ENCODE results near the gene RAD51B.

DNA sequence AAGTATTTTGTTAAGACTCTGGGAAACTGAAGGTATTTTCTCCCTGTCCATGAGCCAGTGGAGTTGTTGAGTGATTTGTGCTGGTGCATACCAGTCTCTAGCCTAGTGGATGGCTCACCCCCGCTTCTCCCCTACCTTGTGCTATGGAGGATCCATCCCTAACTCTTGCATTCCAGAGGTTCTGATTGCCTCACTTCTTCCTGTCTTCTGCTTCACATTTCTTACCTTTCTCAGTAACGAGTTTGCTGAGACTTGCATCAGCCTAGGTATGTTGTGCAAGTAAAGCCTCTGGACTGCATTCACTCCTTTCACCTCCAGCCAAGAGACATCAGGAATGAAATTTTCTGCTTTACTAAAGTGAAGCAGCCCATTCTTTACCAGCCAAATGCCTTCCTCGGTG, 581.7 kb downstream of the RAD51B start:
- TF ChIP-seq, protein P1, sequence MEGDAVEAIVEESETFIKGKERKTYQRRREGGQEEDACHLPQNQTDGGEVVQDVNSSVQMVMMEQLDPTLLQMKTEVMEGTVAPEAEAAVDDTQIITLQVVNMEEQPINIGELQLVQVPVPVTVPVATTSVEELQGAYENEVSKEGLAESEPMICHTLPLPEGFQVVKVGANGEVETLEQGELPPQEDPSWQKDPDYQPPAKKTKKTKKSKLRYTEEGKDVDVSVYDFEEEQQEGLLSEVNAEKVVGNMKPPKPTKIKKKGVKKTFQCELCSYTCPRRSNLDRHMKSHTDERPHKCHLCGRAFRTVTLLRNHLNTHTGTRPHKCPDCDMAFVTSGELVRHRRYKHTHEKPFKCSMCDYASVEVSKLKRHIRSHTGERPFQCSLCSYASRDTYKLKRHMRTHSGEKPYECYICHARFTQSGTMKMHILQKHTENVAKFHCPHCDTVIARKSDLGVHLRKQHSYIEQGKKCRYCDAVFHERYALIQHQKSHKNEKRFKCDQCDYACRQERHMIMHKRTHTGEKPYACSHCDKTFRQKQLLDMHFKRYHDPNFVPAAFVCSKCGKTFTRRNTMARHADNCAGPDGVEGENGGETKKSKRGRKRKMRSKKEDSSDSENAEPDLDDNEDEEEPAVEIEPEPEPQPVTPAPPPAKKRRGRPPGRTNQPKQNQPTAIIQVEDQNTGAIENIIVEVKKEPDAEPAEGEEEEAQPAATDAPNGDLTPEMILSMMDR (IDR thresholded peaks at IDR 0.05; ENCODE audit: low read length): no peak
- no peak for TF ChIP-seq EZH2phosphoT487 (IDR thresholded peaks at IDR 0.05; ENCODE audit: low read length)
- TF ChIP-seq EZH2 (optimal IDR thresholded peaks at IDR 0.05; ENCODE audit: low read depth, low read length): no peak
